IMR-90 (cell line): ENCODE data around the gene INPP5A.

ENCODE experiments used
- BHLHE40 ChIP-seq: fragments of 150-350 bp; IDR thresholded peaks from 2 replicates; pipeline ENCODE4 v1.6.1; 2016; ENCODE audit warnings: mild to moderate bottlenecking, low read depth, low read length
- CEBPB ChIP-seq: IDR thresholded peaks from 2 replicates; pipeline ENCODE4 v1.6.1; 2012; ENCODE audit warnings: low read depth, low read length, improper control_type of control experiment
- CTCF ChIP-seq: conservative IDR thresholded peaks from 2 replicates; pipeline ENCODE4 v1.5.1; 2012; ENCODE audit warnings: mild to moderate bottlenecking, low read depth, low read length, improper control_type of control experiment
- MAFK ChIP-seq: IDR thresholded peaks from 2 replicates; pipeline ENCODE4 v1.6.1; 2012; ENCODE audit warnings: low read depth, low read length, improper control_type of control experiment
- MAZ ChIP-seq: IDR thresholded peaks from 2 replicates; pipeline ENCODE4 v1.6.1; 2012; ENCODE audit warnings: low read depth, mild to moderate bottlenecking, low read length, improper control_type of control experiment, moderate library complexity, borderline replicate concordance
- NFE2L2 ChIP-seq: fragments of 150-350 bp; IDR thresholded peaks from 2 replicates; pipeline ENCODE4 v1.6.1; 2016; ENCODE audit warnings: low read depth, mild to moderate bottlenecking, low read length
- POLR2A ChIP-seq: IDR thresholded peaks from 2 replicates; pipeline ENCODE4 v1.6.1; 2012; ENCODE audit warnings: mild to moderate bottlenecking, low read depth, low read length
- RCOR1 ChIP-seq: IDR thresholded peaks from 2 replicates; pipeline ENCODE4 v1.6.1; 2012; ENCODE audit warnings: mild to moderate bottlenecking, low read length, improper control_type of control experiment; ENCODE audit not compliant: insufficient replicate concordance
- RFX5 ChIP-seq: IDR thresholded peaks from 2 replicates; pipeline ENCODE4 v1.8.0; 2012; ENCODE audit warnings: low read depth, mild to moderate bottlenecking, low read length, moderate library complexity
- SMC3 ChIP-seq: fragments of 150-350 bp; IDR thresholded peaks from 2 replicates; pipeline ENCODE4 v1.6.1; 2016; ENCODE audit warnings: low read depth, mild to moderate bottlenecking, antibody characterized with exemption, low read length, moderate library complexity

- TF ChIP-seq NFE2L2 (no peak), RCOR1 (no peak), CTCF (no peak), BHLHE40 (no peak), POLR2A (no peak), RFX5 (no peak), CEBPB (no peak), MAFK (no peak), SMC3 (no peak), MAZ (no peak)
Measured at GRCh38 chr10:132655735-132656134, 118.1 kb downstream of the INPP5A start.
